NCI-H1105 treated with DMSO at 0.1 percent for 48 hours (cell line): Measurements from ENCODE around the gene RCVRN.

Experiments used
- DNase-seq: peaks from one replicate; lab custom pipeline; 2025; lab: John Stamatoyannopoulos, UW

The RCVRN gene

DNA sequence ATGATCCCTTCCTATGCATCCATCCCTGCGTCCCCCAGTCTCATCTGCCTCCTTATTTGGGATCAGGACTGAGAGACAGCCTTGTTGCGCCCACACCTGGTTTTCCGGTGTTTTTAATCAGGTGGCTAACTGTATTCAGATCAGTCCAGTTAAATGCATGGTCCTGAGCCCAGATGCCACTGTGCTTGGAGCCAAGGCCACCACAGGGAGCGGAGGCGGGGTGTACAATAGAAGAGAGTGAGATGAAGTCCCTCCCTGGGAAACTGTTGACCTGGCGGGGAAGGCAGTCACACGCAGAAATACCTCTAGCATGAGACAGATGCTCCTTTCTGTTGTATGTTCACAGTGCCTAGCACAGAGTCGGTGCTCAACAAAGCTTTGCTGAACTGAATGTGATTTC, 6.3 kb downstream of the RCVRN start:
- DNase-seq = no peak

DNA sequence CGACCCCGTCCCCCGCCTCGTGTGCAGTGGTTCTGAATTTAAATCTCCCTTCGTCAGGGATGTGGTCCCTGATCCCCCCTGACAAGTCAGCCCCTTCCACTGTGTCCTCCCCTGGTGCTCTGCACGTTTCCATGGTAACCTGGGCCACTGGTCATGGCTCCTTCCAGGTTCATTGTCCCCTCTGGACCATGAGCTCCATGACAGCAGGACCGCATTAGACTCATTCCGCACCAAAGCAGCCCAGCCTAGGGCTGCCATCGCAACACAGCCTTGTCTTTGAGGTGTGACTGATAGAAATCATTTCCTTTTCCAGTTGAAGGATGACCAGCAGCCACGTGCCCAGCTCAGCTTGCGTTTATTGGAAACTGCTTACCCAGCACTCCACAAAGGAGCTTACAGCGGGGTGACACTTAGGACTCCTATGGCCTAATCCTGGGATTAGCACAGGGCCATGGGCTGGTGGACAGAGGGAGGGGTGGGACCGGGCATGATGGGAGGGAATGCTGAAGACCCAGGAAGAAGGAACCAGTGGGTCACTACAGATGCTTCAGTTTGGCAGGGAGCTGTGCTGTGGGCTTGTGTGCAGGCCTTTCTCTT, 7.6 kb downstream of the RCVRN start:
- no peak for DNase-seq

DNA sequence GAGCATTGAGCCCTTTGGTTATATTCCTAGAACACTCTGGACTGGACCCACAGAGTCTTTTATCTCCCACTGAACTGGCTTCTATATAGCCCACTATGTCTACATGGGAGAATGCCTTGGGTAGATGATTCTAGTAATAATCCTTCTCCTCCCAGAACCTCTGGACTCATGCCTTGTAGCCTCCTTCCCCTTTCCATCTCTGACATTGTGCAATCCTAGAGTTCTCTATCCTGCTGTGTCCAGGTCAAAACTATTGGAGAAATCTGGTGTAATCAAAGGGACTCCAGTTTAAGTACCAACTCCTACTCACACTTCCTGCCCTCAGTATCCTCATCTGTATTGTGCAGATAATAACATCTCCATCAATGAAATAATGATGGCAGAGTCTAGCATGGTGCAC, 9.1 kb downstream of the RCVRN start:
- no peak for DNase-seq

DNA sequence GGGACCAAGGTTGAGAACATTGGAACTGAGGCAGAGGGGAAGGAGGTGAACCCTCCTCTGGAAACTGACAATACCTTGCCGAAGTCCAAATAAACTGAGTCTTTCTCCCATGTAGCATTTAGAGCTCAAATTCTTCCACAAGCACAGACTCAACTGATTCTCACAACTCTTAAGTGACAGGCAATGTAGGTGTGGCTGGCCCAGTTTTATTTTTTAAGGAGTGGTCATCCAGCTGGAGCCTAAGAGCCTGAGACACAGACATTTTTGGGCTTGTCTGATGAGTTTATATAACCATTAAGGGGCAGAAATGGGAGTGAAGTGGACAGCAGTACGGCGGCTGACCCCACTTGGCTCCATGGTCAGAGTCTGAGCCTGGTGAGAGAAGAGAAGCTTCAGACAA, 10.8 kb downstream of the RCVRN start:
- no peak for DNase-seq

DNA sequence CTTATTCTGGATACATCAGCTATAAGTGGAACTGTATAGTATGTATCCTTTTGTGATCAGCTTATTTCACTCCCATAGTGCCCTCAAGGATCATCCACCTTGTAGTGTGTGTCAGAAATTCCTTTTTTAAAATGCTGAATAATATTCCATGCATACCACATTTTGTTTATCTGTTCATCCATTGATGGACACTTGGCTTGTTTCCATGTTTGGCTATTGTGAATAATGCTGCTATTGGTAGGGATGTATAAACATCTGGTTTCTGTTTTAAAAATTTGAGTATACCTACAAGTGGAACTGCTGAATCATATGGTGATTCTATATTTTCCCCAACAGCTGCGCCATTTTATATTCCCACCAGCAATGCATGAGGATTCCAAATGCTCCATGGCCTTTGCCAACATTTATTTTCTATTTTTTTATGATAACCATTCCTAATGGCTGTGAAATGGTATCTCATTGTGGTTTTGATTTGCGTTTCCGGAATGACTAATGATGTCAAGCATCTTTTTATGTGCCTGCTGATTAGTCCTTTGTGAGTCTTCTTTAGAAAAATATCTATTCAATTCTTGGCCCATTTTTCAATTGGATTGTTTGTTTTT, 11.6 kb downstream of the RCVRN start:
- DNase-seq = no peak

DNA sequence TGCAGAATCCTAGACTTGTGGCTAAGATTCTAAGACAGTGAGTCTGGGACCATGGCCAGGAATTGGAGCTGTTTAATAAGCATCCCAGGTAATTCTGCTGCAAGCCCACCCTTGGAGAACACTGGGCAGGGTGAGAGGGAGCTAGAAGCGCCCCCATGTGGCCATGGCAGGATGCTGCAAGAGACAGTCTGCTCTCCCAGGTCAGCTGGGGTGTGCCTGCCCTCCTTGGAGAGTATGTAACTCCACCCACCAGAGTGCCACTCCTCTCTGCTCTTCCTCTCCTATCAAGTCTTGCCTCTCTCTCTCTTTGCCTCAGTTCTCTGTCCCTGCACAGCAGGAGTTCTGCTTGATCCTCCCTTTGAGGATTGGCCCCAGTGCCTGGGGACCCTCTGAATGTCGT, 14.9 kb downstream of the RCVRN start:
- DNase-seq = no peak

DNA sequence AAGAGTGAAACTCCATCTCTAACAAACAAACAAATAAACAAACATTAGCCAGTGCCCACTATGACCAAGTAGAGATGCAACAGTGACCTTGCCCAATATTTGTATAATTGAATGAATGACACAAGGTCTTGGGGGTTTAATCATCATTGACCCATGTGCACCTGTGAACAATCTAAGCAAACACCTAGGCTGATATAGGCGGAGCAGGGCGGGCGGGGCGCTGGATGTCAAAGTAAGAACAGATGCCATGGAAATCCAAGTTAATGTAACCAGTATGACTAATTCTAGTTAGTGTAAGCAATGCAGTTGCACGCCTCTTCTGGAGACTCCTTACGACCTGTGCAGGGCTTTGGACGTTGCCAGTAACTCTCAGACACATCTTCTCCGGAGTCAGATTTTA, 17.6 kb downstream of the RCVRN start:
- no peak for DNase-seq

DNA sequence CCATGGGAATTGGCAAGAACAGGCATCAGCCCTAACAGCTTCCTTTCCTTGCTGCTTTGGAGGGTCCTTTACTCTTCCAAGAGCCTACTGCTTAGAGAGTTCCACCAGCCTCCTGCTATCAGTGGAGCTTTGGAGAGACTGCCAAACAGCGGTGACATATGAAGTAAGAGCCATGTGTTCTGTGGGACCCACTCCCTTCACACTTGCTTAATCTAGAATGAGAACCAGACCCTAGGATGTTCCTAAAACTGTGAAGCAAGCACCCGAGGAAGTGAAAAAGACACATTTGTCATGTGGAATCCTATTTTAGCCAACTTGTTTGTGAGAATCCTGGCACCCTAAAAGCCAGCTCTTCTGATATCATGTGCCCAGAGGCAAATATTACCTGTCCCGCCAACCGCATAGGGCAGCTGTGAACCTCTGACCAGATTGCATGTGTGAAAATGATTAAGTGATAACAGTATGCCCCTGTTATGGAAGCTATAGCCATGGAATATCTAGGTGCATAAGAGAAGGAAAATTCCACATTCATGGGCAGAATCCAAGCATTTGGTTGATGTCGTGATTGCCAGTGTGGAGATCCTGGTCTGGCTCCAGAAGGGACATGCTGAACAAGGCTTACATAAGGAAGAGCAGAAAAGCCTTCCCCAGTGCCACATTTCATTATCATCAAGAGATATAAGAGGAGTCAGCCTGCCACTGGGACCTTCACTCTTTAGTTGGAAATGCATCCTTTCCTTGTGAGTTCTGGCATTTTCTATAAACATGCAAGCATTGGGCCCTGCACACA, 18.7 kb downstream of the RCVRN start:
- DNase-seq = no peak

DNA sequence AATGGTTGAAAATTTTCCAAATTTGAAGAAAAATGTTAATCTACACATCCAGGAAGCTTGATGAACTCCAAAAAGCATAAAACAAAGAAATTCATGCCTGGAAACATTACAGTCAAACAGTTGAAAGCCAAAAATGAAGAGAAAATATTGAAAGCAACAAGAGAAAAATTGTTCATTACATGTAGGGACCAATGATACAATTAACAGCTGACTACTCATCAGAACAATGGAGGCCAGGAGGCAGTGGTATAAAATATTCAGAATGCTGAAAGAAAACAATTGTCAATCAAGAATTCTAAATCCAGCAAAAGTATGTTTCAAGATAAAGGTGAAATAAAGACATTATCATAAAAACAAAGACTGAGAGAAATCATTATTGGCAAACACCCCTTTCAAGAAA, 21.6 kb downstream of the RCVRN start:
- DNase-seq = no peak

DNA sequence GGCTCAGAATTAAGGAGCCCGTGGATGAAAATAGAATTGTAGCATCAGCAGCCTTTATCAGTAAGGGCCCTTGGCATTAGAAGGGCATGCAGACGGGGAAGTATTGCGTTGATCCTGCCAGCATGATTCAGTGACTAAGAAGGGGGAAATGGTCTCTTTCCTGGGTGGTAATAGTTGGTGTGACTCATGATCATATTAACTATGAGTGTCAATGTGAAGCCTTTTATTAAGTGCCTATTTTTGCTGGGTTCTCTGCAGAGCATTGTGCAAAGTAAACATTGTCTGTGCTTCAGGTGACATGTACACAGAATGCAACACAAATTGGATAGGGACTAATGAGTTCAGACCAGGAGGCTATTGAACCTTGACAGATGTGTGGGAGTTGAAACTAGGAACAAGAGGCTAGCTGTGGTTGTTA, 24.5 kb downstream of the RCVRN start:
- no peak for DNase-seq

DNA sequence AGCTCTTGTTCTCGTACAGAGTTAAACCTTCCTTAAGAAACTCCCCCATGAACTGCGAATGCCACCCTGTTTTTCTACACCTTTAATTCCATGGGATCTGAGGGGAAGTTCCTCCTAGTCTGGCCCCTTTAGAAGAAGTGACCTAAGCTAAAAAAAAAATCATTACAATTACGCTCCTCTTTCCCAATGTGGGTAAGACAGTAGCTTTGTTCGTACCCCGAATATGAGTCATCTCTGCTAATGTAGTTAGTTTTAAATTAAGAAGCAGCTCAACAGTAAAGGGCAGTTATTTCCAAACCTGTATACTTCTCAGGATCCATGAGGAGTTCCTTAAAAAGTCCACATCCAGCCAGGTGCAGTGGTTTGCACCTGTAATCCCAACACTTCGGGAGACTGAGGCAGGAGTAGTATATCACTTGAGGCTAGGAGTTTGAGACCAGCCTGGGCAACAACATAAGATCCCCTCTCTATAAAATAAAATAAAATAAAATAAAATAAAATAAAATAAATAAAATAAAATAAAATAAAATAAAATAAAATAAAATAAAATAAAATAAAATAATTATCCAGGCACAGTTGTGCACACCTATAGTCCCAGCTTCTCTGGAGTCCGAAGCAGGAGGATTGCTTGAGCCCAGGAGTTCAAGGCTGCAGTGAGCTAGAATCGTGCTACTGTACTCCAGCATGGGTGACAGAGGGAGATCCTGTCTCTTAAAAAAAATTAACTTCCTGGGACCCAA, 26.1 kb downstream of the RCVRN start:
- DNase-seq = no peak

DNA sequence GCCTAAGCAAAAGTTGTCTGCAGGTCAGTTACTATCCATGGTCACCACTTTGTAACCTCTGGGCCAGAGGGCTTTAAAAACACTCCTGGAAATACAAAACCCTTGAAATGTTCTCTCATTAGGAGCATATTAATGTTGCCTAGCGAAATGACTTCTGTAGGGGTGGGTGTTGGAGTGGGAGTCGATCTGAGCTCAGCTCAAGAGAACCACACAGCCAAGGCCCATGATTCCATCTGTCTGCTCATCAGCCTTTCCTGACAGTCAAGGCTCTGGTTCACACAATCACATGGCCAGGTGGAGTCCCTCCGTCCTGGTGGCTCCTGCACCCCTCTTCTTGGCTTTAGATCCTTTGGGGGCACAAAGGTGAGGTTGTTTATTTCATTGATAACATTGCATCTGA, 26.7 kb downstream of the RCVRN start:
- DNase-seq = no peak

DNA sequence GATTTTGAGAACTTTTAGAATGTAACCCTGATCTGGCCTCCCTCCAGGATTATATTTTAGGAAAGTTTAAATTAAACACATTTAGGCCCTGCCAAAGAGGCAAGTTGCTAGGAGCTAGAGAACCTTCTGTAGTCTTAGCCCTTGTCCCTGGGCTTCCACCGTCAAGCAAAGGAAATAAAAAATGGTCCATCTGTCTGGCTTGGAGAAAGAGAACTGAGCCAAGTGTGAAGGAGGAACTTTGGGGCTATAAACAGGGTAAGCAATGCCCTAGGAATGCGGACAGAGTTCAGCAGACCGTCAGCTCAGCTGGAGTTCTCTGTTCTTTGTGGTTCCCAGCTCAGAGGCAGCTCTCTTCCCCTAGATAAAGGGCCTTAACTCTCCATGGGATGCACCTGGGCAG, 29.6 kb downstream of the RCVRN start:
- no peak for DNase-seq

DNA sequence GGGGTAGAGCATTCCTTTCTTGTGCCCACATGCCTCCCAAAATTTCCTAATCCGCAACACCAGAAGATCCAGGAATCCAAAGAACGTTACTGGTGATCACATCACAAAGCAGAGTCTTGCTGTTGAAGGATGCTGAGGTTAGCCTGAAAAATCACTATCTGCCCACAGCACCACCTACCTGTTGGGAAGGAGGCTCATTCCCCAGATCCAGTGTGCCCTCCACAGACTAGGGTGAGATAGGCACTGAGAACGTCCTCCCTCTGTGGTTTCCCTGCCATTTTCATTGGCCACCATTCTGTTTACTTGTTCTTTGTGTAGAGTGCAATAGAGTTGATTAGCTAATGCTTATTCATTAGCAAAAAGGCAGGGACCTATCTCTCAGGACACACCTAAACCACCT, 30.3 kb downstream of the RCVRN start:
- DNase-seq = no peak

DNA sequence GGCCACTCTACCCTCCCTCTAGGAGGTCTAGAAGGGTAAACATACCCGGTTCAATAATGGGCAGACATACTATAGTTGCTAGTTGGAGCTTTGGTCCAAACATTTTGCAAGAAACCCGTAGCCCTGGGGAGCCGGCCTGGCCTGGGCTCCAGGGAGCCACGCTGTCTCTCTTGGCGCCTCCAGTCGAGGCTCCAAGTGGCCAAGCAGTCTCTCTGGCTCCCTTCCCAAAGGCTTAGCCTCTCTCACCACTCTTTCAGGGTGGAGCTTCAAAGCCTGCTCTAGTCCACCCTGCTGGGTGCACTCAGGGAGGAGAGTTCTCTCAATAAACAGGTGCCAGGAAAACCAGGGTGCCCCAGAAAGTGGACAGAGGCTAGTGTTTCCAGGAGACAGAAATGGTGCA, 32.2 kb downstream of the RCVRN start:
- DNase-seq = no peak

DNA sequence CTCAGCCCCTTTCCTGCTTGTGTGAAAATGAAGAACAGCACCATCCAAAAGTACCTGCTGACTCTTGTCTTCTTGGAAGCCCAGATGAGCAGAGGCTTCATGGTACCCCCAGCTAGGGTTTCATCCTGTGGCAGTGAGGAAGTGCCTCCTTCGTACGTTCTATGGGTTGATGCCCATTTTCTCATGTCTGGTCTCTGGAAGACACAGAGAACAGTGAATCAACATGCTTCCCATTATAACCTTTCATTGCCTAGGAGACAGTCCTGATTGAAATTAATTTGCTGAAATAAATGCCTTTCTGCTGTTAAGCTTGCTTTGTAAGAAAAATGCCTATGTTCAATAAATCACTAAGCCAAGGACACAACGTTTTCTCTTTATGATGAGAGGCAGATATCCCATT, 36.5 kb downstream of the RCVRN start:
- DNase-seq = no peak

DNA sequence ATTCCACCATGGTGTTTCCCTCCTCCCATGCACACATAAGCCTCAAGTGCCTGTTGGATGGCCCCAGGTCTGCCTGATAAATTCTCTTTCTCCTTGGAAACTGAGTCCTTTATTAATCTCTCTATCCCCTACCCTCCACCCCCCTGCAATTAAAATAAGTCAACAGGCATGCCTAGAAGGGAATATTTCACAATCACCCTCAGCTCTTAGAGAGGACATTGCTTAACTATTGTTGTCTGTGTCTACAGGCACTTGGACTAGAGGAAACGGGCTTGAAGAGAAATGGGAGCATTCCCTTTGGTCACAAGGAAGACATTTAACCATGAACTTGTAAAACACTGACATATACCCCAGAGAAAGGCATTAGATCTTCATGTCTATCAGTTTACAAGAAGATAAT, 39.5 kb downstream of the RCVRN start:
- DNase-seq = no peak

DNA sequence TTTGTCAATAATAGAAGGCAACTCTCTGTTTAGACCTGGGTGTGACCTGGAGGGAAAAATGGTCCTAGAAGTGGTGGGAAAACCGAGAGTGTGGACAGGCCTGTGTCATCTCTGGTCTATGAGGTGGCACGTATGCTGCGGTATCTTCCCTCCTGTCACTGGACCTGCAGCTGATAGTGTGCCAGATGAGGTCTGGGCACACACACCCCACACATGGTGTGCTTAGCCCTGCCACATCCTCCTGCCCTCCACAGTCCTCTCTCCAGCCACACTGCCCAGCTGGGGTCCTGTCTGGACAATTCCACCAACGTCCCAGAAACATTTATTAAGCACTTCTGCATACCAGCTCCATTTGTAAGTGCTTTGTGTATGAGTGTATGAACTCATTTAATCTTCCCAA, 42.1 kb downstream of the RCVRN start:
- no peak for DNase-seq

DNA sequence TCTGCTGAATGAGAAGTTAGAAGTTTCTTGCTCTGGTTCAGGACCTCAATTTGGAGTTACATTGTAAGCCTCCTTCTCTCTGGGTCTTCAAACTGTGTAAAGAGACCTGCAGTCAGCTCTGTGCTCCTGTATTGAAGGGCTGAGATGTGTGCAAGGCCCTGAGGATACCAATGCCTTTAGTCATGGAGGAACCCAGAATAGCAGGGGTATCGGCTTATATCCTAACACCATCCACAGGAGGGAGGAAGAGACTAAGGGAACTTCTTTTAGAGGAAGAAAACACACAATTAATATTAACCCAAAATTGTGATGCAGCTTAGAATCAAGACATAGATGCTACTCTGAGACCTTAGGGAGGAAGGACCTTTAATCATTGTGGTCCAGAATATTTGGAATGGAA, 42.9 kb downstream of the RCVRN start:
- no peak for DNase-seq

DNA sequence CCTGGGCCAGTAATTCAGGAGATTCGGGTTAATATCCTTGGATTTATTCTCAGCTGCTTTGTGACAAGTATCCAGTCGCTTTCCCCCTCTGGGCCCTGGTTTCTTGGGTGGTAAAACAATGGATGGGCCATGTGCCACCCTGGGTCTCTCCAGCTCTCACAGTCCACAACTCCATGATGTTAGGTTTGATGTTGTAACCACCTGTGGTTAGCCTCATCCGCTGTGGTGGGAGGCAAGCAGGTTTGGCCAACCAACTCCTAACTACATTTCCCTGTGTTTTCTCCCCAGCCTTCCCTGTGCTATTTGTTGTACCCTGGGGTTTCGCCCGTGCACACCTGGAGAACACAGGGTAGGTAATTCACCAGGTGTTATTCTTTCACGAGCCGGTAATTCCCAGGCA, 44.2 kb downstream of the RCVRN start:
- no peak for DNase-seq

DNA sequence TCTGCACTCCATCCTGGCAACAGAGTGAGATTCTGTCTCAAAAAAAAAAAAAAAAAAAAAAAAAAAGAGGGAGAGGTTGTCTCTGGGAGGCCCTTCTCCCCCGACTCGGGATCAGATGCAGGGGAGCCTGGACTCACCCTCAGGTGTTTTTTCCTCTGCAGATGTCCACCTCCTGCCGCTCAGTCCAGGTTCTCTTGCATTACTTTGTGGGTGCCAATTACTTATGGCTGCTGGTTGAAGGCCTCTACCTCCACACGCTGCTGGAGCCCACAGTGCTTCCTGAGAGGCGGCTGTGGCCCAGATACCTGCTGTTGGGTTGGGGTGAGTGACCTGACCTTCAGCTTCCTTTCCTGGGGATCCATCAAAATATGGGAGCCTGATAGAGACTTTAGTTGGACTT, 45.3 kb downstream of the RCVRN start:
- no peak for DNase-seq

DNA sequence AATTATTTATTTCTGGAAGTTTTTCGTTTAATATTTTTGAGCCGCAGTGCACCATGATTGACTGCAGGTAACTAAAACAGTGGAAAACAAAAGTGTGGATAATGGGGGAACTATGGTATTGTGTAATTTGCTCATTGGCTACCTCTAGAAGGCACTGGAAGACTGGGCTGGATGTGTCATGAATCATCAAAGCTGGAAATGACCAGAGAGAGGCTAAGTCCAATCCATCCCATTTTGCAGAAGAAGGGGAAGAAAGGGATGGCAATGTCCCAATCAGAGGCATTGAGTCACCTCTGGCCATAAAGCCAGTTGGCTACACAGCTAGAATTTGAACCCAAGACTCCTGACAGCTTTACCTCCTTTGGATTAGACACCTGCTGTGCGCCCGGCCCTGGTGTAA, 50.0 kb downstream of the RCVRN start:
- no peak for DNase-seq

DNA sequence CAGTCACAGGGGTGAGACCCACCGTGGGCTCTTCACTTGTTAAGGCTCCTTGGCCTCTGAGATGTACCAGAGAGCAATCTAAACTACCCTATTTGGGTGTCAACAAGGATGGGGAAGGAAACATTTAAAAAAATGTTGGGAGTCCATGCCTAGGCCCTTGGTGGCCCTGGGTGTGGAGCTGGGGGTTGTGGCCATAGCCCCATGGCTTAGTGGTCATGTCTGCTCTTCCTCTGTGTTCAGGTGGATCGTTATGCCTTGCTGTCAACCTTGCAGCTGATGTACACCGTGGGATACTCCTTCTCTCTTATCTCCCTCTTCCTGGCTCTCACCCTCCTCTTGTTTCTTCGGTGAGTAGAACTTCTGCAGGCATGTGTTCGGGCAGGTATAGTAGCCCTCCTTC, 50.8 kb downstream of the RCVRN start:
- DNase-seq = no peak
